ENCODE results near the gene MAX. TPM values are rescaled to one million over a fixed set of nuclear protein-coding genes. Genes with fewer than 3 reads are reported as not detected.

Gene MAX
- total RNA-seq, 6 donors from 2014 or later: 53.7 to 146 (median 68.2) TPM

DNA sequence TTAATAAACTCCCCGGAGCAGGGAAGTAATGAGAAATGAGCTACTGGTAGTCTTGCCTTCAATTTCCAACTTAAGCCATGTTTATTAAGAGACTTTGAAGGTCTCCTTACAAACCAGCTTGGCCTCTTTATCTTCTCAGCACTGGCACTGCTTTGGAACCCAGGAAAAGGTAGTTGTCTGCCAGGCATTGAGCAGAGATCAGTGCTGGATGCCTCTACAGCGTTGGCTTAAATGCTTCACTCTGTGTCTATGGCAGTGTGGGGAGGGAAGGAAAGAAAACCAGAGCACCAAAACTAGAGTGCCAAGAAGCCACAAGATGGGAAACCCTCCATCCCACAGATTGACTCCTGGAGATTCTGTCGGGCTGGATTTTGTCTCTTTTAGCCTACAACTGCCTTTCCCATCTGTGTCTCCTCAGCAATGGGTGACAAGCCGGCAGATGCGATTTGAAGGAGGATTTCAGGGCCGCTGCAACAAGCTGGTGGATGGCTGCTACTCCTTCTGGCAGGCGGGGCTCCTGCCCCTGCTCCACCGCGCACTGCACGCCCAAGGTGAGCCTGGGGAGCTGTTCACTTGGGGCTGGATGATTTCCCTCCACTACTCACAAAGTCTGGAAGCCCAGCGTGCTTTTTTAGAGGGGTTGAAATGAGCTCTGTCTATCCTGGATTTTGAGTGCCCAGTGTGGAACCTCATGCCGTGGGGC, 58.3 kb downstream of the MAX start:
- TF ChIP-seq POLR2AphosphoS5 (IDR thresholded peaks at IDR 0.05) (no peak), EP300 (IDR thresholded peaks at IDR 0.05) (no peak), POLR2A (IDR thresholded peaks at IDR 0.05) (no peak)
- TF ChIP-seq, protein P1, sequence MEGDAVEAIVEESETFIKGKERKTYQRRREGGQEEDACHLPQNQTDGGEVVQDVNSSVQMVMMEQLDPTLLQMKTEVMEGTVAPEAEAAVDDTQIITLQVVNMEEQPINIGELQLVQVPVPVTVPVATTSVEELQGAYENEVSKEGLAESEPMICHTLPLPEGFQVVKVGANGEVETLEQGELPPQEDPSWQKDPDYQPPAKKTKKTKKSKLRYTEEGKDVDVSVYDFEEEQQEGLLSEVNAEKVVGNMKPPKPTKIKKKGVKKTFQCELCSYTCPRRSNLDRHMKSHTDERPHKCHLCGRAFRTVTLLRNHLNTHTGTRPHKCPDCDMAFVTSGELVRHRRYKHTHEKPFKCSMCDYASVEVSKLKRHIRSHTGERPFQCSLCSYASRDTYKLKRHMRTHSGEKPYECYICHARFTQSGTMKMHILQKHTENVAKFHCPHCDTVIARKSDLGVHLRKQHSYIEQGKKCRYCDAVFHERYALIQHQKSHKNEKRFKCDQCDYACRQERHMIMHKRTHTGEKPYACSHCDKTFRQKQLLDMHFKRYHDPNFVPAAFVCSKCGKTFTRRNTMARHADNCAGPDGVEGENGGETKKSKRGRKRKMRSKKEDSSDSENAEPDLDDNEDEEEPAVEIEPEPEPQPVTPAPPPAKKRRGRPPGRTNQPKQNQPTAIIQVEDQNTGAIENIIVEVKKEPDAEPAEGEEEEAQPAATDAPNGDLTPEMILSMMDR (IDR thresholded peaks at IDR 0.05): no peak
- ATAC-seq (ENCODE audit: low FRiP score in 2 of 2) (peak in 1 of 2 donors; percentile 27), DNase-seq (peak in 1 of 2 donors; percentile 49)
- Histone ChIP-seq H3K9me3 (no peaks in the 10 kb centered on the region), H3K4me3 (peak overlapping the region in 1 of 4 donors; percentile 3), H3K27me3 (no peaks in the 10 kb centered on the region), H3K27ac (peak overlapping the region in 2 of 4 donors; percentile 54 to 73), H3K36me3 (peaks cover 0 to 33% (median 14%) of the 10 kb centered on the region in 4 donors), H3K4me1 (peaks cover 6 to 19% (median 9%) of the 10 kb centered on the region in 4 donors)
- 72 to 89% methylated on average over 12 of the region's 12 CpGs for WGBS, 2 donors

DNA sequence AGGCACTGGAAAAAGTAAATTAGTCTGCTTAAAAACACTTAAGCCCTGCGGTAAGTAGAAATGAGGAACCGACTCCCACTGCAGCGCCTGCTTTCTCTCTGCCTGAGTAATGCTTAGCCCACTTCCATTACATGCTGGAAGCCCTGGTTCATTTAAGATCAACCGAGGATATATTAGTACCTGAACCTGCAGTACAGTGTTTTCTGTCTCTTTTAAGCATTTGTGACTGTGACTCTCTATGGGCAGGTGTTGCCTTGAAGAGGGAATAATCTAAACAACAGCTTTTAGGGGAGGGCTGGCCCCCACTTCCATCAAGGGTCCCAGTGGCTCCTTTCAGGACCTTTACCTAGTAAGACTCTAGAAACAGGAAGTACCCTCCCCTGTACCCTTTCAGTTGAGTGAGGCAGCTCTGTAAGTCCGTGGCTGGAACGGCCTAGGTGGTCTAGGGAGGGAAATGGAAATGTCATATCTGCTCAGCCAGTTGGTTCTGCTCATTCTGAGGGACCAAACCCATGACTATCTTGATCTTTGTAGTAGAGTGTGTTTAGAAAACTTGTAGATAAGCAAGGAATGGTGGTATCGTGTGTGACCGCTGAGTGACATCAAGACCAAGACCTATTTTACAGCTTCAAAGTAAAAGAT, 59.5 kb downstream of the MAX start:
- peak in 1 of 2 donors; percentile 48 for DNase-seq
- 68 to 82% methylated on average over 8 of the region's 8 CpGs for WGBS, 2 donors
- Histone ChIP-seq H3K27me3 (no peaks in the 10 kb centered on the region), H3K36me3 (peaks cover 0 to 34% (median 14%) of the 10 kb centered on the region in 4 donors), H3K4me1 (peaks cover 0 to 10% (median 4%) of the 10 kb centered on the region in 4 donors), H3K27ac (peak overlapping the region in 2 of 4 donors; percentile 13 to 57), H3K9me3 (no peaks in the 10 kb centered on the region), H3K4me3 (no peak overlapping the region)
- ATAC-seq (ENCODE audit: low FRiP score in 2 of 2): peak; percentile 54 to 57
- no peak for TF ChIP-seq POLR2A (IDR thresholded peaks at IDR 0.05)
- TF ChIP-seq EP300 (IDR thresholded peaks at IDR 0.05): no peak

DNA sequence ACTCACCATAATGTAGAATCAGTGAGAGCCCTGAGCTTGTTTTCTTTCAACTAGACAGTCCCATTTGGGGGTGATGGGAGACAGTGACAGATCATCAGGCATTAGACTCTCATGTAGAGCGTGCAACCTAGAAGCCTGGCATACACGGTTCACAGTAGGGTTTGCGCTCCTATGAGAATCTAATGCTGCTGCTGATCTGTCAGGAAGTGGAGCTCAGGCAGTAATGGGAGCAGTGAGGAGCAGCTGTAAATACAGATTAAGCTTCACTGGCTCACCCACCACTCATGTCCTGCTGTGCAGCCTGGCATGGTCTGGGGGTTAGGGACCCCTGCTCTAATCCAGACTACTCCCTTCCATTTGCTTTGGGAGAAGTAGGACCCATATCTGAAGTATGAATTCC, 60.0 kb downstream of the MAX start:
- WGBS, 2 donors: 71 to 88% methylated on average over 3 of the region's 3 CpGs
- TF ChIP-seq POLR2AphosphoS5 (IDR thresholded peaks at IDR 0.05): no peak
- TF ChIP-seq EP300 (IDR thresholded peaks at IDR 0.05): no peak
- TF ChIP-seq, protein P1 (IDR thresholded peaks at IDR 0.05): no peak
- TF ChIP-seq POLR2A (IDR thresholded peaks at IDR 0.05): no peak
- Histone ChIP-seq H3K9me3 (no peaks in the 10 kb centered on the region), H3K27ac (peak overlapping the region in 1 of 4 donors; percentile 57), H3K36me3 (peaks cover 0 to 36% (median 14%) of the 10 kb centered on the region in 4 donors), H3K4me1 (peaks cover 0 to 4% (median under 1%) of the 10 kb centered on the region in 4 donors), H3K4me3 (no peak overlapping the region), H3K27me3 (no peaks in the 10 kb centered on the region)
- ATAC-seq (ENCODE audit: low FRiP score in 2 of 2) (no peak), DNase-seq (no peak)

DNA sequence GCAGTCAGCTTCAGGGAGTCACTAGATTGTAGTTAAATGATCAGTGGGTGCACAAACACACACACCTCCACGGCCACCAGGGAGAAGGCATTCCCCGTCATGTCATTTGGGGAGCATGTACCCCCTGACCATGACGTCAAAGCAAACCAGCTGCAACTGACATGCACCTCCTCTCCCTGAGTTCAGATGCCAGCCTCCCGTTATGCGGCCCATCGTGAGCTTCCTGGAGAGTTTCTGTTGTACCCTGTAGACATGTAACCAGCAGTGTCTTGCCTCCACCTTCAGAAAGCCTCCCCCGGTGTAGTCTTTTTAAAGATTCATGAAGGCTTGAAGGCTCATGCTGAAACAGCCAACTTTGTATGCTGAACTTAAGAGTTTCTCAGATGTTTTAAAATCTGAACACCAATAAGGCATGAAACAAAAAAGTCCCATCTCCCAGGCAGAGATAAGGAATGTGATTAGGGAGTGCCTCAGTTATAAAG, 60.8 kb downstream of the MAX start:
- Histone ChIP-seq H3K27ac (no peak overlapping the region), H3K36me3 (peaks cover 0 to 36% (median 14%) of the 10 kb centered on the region in 4 donors), H3K9me3 (no peaks in the 10 kb centered on the region), H3K27me3 (no peaks in the 10 kb centered on the region), H3K4me3 (no peak overlapping the region), H3K4me1 (no peaks in the 10 kb centered on the region)
- 84 to 96% methylated on average over 7 of the region's 7 CpGs for WGBS, 2 donors
- ATAC-seq (ENCODE audit: low FRiP score in 2 of 2): no peak
- no peak for DNase-seq
- TF ChIP-seq, protein P1 (IDR thresholded peaks at IDR 0.05): no peak
- no peak for TF ChIP-seq POLR2A (IDR thresholded peaks at IDR 0.05)
- no peak for TF ChIP-seq EP300 (IDR thresholded peaks at IDR 0.05)
- TF ChIP-seq POLR2AphosphoS5 (IDR thresholded peaks at IDR 0.05): no peak

DNA sequence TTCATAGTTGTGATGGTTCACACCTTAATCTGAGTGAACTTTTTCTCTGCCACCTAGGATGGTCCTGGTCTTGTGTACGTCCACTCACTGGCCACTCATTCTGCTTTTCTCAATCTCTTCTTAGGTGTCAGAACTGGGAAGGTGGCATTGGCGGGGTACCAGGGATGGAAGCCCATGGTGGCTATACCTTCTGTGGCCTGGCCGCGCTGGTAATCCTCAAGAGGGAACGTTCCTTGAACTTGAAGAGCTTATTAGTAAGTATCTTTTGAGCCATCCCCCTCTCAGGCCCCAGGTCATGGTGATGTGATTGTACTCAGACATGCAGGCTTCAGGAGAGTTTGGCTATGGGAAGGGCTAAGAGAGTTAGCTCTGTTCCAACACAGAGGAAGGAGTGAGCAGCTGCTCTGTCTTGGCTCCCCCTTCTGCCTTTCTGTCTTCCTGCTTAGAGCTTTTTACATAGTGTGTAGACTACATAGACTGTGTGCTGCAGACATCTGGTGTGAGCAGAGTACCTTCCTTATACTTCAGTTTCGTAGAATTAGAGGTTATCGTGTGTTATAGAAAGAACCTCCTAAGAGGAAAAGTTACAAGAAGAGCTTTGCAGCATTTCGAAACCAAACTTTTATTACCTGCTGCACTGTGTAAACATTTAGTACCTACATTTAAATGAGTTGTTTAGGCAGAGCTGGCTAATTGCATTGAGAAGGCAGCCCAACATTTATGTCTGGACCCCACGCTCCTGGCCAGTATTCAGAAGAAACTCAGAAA, 61.5 kb downstream of the MAX start:
- TF ChIP-seq EP300 (IDR thresholded peaks at IDR 0.05) (no peak), POLR2AphosphoS5 (IDR thresholded peaks at IDR 0.05) (no peak)
- no peaks in the 10 kb centered on the region for H3K9me3 ChIP-seq
- no peaks in the 10 kb centered on the region for H3K4me1 ChIP-seq
- 93% methylated on average over 9 of the region's 9 CpGs for WGBS, 2 donors
- no peak overlapping the region for H3K4me3 ChIP-seq
- no peaks in the 10 kb centered on the region for H3K27me3 ChIP-seq
- no peak overlapping the region for H3K27ac ChIP-seq
- ATAC-seq (ENCODE audit: low FRiP score in 2 of 2): peak in 1 of 2 donors; percentile 8
- H3K36me3 ChIP-seq: peaks cover 0 to 36% (median 14%) of the 10 kb centered on the region in 4 donors
- no peak for DNase-seq

Measured in upper lobe of left lung (tissue), 6 donors.